ENCODE measurements around the gene HMGCLL1.

Gene HMGCLL1

GRCh38 chr6:55438203-55438602 is 140.8 kb downstream of the HMGCLL1 start:
- DNase-seq, result no peak

DNA sequence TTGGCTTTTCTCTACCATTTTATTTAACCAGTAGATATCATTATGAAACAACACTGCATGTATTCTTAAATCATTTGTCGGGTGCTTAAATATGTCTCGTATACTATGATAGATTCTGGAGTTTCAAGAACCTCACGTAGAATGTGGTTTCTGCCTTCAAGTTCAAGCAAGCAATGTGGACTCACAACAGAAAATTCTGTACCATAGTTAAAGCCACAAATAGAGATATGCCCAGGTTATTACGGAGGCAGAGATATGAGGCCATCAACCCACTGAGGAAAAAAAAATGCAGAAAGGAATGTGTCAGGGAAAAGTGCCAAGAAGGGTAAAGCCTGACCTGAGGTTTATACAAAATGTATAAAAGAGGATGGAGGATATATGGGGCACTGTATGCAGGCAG is 141.9 kb downstream of the HMGCLL1 start:
- DNase-seq, result no peak

DNA sequence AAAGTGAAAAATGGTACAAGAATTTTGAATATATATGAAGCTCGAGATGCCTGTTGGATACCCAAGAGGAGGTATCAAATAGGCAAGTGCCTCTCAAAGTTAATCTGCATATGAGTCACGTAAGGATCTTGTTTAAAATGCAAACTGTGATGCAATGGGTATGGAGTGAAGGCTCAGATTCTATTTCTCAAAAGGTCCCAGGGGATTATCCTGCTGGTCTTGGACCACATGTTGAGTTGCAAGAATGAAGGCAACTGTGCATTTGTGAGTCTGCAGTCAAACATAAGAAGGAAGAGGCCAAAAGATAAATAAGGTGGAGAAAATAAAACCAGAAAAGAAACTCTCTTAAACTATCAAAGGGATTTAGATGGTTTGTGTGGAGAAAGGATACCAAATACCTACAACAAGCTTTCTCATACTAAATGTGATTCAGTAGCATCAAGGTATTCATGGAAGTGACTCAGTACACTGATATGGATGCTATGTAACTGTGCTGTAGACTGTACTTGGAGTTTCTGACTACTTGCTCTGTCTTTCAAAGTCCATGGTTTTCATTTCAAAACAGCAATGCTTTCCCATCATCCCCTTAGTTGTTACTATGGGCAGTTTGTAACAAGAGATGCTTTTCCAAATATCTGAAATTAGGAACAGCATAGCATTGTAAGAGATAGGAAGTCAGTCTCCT is 145.4 kb downstream of the HMGCLL1 start:
- DNase-seq, result no peak

DNA sequence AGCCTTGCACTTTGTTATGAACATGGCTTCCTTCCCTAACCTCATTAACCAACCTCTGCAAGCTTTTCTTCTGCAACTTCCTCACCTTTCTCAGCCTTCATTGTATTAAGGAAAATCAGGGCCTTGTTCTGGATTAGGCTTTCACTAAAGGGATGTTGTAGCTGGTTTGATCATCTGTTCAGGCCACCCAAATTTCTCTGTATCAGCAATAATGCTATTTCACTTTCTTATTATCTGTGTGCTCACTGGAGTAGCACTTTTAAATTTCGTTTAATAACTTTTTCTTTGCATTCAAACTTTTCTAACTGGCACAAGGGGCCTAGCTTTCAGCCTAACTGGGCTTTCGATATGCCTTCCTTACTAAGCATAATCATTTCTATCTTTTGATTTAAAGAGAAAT is 155.1 kb downstream of the HMGCLL1 start:
- DNase-seq, result no peak

DNA sequence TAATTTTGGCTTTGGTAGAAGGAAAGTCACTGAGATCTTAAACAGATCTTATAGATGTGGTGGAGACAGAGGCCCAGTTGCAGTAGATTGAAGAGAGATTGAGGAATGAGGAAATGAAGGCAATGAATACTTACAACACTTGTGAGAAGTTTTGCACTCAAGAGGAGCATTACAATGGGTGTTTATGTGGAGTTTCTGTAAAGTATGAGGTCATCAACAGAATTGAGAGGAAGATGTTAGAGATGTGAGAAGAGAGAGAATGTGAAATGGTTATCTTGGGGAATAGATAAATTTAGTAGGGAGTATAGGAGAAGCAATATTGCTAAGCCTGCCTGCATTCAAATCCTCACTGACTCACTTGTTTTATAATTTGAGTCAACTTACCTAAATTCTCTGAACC is 168.3 kb downstream of the HMGCLL1 start:
- DNase-seq, result no peak

DNA sequence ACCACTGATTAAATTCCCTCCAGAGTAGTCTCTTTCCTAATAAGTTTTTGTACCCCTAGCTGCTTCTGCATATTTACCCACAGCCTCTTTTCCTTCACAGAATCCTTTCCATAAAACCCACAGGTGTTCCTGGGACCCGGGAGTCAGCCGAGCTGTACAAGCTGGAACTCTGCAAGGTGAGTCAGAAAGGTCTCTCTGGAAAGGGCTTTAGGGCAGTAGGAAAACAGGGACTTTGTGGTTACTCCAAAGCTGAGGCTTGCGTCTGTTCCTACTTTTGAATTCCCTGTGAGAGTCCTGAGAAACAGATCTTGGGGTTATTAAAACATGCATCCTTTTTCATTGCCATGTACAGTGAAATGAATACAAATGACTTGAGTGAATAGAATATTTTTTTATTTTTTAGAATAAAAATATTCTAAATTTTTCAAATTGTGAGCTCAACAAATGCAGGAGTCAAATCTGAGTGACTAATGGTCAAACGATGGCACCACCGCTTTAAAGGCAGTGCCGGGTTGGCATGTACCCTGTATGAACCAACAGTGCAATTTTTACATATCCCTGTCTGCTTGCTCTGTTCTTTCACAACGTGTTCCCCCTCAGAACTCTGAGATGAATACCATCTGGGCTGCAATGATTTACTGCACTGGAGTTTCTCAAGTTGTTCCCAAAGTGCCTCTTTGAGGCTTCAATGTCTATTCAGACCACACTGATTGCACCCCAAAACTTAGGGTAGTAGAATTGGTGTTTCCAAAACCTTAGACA is 173.3 kb downstream of the HMGCLL1 start:
- no peak for DNase-seq

- DNase-seq, result no peak
These were observed 179.6 kb downstream of the HMGCLL1 start for GRCh38 chr6:55399351-55399750.

- no peak for DNase-seq
These were observed 181.0 kb downstream of the HMGCLL1 start for GRCh38 chr6:55397986-55398385.

- DNase-seq, result no peak
These were observed 183.1 kb downstream of the HMGCLL1 start for GRCh38 chr6:55395871-55396270.

GRCh38 chr6:55388211-55388610 is 190.8 kb downstream of the HMGCLL1 start:
- DNase-seq, result no peak
